Fibroblast of peridontal ligament (primary cell): ENCODE results near the gene SHC2.
A peak's percentile ranks its signal among the peaks of the same experiment; 100 is the strongest.
"Not testable (repeated sequence)": the region's sequence is repeated elsewhere in the genome, so short reads cannot be mapped to it uniquely, and the experiment has no call there.

Experiments
- DNase-seq: peaks from one replicate; pipeline ENCODE4 v3.0.0-alpha.2; 2010; ENCODE audit errors: extremely low read depth

Gene SHC2

DNA sequence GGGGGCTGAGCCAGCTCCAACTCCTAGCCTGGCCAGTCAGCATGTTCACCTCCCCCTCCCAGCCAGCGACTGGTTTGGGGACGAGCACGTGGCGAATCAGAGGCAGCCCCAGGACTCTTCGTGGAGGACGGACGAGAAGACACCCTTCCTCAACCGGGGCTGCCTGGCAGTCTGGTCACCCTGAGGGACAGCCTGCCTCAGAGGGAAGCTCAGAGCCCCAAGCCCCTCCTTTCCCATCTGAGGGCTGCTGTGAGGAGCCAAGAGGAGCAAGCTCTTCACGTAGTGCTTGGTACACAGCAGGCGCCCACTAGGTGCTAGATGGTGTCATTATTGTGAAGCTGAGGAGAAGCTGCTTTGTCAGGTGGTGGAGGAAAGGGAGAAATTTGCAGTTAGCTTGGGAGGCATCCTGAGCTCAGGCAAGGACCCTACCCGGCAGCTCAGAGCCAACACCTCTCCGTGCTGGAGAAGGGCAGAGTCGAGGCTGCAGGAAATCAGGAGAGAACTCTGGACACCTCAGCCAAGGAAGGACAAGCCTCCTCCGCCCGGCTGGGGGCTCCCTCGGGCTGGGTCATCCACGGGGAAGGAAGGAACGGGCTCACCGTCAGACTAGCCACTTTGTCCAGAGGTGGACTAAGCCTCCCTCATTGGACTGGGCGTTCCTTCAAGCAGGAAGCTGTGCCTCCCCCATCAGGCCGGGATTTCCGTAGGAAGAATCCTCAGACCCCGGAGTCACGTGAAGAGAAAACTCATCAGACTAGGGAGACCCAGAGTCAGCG is 37.0 kb downstream of the SHC2 start:
- DNase-seq = no peak

GRCh38 chr19:422917-423226 is 38.0 kb downstream of the SHC2 start:
- not testable (repeated sequence) for DNase-seq

GRCh38 chr19:422213-422916 is 38.5 kb downstream of the SHC2 start:
- DNase-seq = no peak

- no peak for DNase-seq
Measured at GRCh38 chr19:419721-420515, 40.9 kb downstream of the SHC2 start.

GRCh38 chr19:418761-419671 is 41.8 kb downstream of the SHC2 start:
- DNase-seq = no peak

- no peak for DNase-seq
Measured at GRCh38 chr19:416416-416815, 44.4 kb downstream of the SHC2 start.

- no peak for DNase-seq
Measured at GRCh38 chr19:415292-415691, 45.5 kb downstream of the SHC2 start.

GRCh38 chr19:413756-414420 is 46.9 kb downstream of the SHC2 start:
- no peak for DNase-seq

GRCh38 chr19:412356-413355 is 48.2 kb downstream of the SHC2 start:
- no peak for DNase-seq

DNA sequence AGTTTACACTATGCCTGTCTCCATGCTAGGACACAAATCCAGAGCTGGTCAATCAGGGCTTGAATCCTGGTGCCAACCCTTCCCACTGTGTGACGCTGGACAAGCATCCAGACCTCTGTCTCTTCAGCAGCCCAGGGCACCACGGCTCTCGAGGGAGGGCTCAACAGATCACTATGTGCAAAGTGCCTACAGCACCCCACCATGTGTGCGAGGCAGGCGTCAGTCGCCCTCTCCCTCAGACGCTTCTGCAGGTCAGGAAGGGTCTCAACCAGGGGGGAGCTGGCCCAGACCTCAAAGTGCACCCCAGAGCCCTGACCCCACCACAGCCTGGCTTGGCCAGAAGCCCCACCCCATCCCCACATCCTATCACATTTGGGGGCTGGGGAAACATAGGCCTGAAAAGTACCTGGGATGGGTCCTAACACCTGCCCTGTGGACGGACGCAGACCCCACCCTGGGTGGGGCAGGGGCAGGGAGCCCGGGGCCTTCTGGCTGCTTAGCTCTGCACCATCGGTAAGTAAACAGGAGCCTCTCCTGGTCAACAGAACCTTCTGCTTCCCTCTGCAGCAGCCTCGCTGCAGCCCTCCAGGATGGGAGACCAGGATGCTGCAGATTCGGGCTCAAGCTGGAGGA is 49.0 kb downstream of the SHC2 start:
- no peak for DNase-seq

DNA sequence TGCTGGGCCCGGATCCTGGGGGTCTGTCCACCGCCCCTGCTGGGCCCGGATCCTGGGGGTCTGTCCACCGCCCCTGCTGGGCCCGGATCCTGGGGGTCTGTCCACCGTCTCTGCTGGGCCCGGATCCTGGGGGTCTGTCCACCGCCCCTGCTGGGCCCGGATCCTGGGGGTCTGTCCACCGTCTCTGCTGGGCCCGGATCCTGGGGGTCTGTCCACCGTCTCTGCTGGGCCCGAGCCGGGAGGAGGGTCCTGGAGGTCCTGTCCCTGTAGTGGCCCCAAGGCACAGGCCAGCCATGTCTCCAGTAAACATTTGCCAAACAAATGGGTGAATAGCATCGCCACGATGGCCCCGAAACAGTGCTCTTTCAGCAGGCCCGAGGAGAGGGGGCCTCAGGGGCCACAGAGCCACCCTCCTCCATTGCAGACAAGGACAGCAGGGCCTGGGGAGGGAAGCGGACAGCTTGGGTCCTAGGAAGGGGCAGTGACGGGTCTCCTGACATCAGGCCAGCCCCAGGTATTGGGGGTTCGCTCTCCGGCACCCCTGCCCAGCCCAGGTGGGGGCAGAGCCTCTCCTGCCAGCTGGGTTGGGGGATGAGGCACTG is 49.6 kb downstream of the SHC2 start:
- DNase-seq = not testable (repeated sequence)

DNA sequence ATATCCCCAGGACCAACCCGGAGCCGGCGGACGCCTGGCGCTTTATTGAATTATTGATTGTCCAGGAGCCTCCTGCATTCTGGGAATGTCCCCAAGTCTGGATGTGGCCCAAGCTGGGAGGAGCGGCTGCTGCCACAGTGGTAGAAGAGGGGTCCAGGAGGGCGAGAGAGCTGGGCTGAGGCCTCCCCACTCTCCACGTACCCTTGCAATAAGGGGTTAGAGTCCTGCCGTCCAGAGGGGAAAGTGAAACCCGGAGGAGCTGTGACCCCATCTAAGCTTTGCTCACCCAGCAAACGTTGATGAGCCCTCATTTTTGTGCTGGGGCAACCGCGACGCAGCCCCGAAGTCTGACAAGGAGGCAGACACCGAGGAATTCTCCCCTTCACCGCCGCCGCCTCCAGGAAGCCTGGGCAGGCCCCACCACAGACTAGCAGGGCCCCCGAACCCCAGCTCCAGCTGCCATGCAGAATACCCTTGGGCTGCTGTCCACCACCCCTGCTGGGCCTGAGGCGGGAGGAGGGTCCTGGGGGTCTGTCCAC is 50.5 kb downstream of the SHC2 start:
- no peak for DNase-seq

GRCh38 chr19:409516-410242 is 51.2 kb downstream of the SHC2 start:
- peak; percentile 1 for DNase-seq

GRCh38 chr19:408902-409515 is 51.8 kb downstream of the SHC2 start, which contains the start of gene C2CD4C:
Gene C2CD4C, minus strand, starts transcription at chr19:409147. Its CDS starts 786 bp downstream, at chr19:408361.
- DNase-seq = no peak

- no peak for DNase-seq
Measured at GRCh38 chr19:408441-408901, 52.4 kb downstream of the SHC2 start.

DNA sequence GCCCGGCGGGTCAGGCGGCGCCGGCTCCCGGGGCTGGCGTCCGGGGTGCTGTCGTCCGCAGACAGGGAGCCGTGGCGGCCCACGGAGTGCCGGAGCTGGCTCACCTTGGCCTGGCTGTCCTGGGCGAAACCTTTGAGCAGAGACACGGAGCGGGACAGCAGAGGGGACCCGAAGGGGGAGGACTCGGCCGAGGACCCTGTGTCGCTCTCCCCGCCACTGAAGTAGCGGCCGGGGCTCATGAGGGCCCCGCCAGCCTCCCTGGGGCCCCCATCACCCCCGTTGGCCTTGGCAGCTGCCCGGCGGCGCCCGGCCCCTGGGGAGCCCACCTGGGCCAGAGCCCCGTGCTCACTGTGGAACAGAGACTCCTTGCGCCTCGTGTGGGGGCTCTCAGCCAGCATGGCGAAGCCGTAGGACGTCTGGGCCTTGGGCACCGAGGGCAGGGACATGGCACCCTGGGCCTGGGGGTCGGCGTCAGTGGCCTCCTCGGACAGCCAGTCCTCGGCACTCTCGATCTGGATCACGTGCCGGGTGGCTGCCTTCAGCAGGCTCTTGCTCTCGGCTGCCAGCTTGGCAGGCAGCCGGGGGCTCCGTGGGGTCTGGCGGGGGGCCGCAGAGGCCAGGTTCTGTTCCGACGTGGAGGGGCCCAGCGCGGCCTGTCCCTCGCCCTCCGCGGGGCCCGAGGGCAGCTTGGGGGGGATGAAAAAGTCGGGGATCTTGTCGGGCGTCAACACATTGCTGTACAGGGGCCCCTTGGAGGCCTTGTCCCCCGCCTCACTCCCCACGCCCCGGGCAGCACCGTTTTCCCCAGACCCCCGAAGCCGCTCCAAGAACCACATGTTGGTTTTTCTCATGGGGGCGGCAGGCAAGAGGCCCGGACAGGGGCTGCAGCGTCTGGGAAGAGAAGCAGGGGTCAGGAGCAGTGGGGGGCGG is 53.1 kb downstream of the SHC2 start:
- no peak for DNase-seq
